Measurements from ENCODE around the gene ERO1B.
"Not testable (repeated sequence)": the region's sequence is repeated elsewhere in the genome, so short reads cannot be mapped to it uniquely, and the experiment has no call there.

GRCh38 chr1:236186471-236186870, 95.3 kb downstream of the ERO1B start:
- not testable (repeated sequence) for TF ChIP-seq YY1 (IDR thresholded peaks at IDR 0.05; ENCODE audit: extremely low read depth, insufficient replicate concordance, low read depth, low read length); ZFX (IDR thresholded peaks at IDR 0.05); CTCF (IDR thresholded peaks at IDR 0.05 in 2 of 3, conservative IDR thresholded peaks at IDR 0.05 in 1 of 3; ENCODE audit: borderline replicate concordance in 1 of 3, insufficient read depth in 1 of 3, low read depth in 2 of 3, low read length in 2 of 3); POLR2AphosphoS5 (IDR thresholded peaks at IDR 0.05; ENCODE audit: low read depth, low read length); POLR2A (IDR thresholded peaks at IDR 0.05; ENCODE audit: borderline replicate concordance, extremely low read depth, insufficient read depth, insufficient read length); EZH2phosphoT487 (IDR thresholded peaks at IDR 0.05; ENCODE audit: borderline replicate concordance); ATF3 (IDR thresholded peaks at IDR 0.05); ELF1 (IDR thresholded peaks at IDR 0.05; ENCODE audit: borderline replicate concordance, low read depth); EZH2 (IDR thresholded peaks at IDR 0.05); ZBTB33 (IDR thresholded peaks at IDR 0.05; ENCODE audit: extremely low read depth, insufficient replicate concordance, low read length); REST (IDR thresholded peaks at IDR 0.05; ENCODE audit: low read depth); CEBPB (IDR thresholded peaks at IDR 0.05; ENCODE audit: low read depth); MAX (IDR thresholded peaks at IDR 0.05); EGR1 (IDR thresholded peaks at IDR 0.05; ENCODE audit: low read depth)
